HepG2 (cell line): Measurements from ENCODE around the gene NOXA1. TPM values are rescaled to one million over a fixed set of nuclear protein-coding genes. Genes with fewer than 3 reads are reported as not detected.

Experiments used
- AKNA ChIP-seq: sonication (generic); formaldehyde crosslinking; IDR thresholded peaks from 2 replicates; pipeline ENCODE4 v1.4.0; 2020; ENCODE audit warnings: missing genetic modification reagents, borderline replicate concordance
- CBX2 ChIP-seq, 2 experiments: fragments of 200-600 bp in 1 of 2; sonication (generic); formaldehyde crosslinking in 1 of 2; IDR thresholded peaks; 2 replicates each; pipeline versions ENCODE4 v1.7.0 to v1.8.1; 2018 to 2022; ENCODE audit warnings: low read depth in 2 of 2, low read length in 1 of 2, mild to moderate bottlenecking in 1 of 2, missing genetic modification reagents in 1 of 2
- SMAD1 ChIP-seq: sonication (generic); formaldehyde crosslinking; IDR thresholded peaks from 2 replicates; pipeline ENCODE4 v1.4.0; 2020; ENCODE audit warnings: missing genetic modification reagents, low read depth, mild to moderate bottlenecking, borderline replicate concordance
- ZNF10 ChIP-seq: sonication (generic); formaldehyde crosslinking; IDR thresholded peaks from 2 replicates; pipeline ENCODE4 v1.4.0; 2020; ENCODE audit warnings: mild to moderate bottlenecking, low read depth, missing genetic modification reagents, borderline replicate concordance
- ZNF12 ChIP-seq: sonication (generic); formaldehyde crosslinking; IDR thresholded peaks from 2 replicates; pipeline ENCODE4 v1.5.0; 2020; ENCODE audit warnings: missing genetic modification reagents
- ZNF230 ChIP-seq: sonication (generic); formaldehyde crosslinking; IDR thresholded peaks from 2 replicates; pipeline ENCODE4 v1.4.0; 2020; ENCODE audit warnings: mild to moderate bottlenecking, missing genetic modification reagents
- ZNF589 ChIP-seq: sonication (generic); formaldehyde crosslinking; conservative IDR thresholded peaks from 2 replicates; pipeline ENCODE4 v1.8.0; 2022; ENCODE audit warnings: mild to moderate bottlenecking, moderate library complexity, missing genetic modification reagents
- ZNF740 ChIP-seq: sonication (generic); formaldehyde crosslinking; IDR thresholded peaks from 2 replicates; pipeline ENCODE4 v1.4.0; 2020; ENCODE audit warnings: missing genetic modification reagents
- polyA plus RNA-seq, 8 experiments: library from polyadenylated mRNA; depleted of rRNA in 3 of 8; stranded (reverse) in 7 of 8; unstranded in 1 of 8; fragments of >200 nt; fragmentation: Illumina TruSeq in 4 of 8; extraction: Trizol in 4 of 8; gene quantifications; 2 replicates each; pipeline versions ENCODE4 v1.2.1 to v1.2.3, GENCODE V29; 2011 to 2016; ENCODE audit warnings: low read depth in 4 of 8, missing spikeins in 1 of 8, mixed read lengths in 1 of 8; ENCODE audit not compliant: insufficient read depth in 1 of 8
- total RNA-seq, 5 experiments: library from RNA; depleted of rRNA; stranded (reverse); fragments of >200 nt; fragmentation: Illumina TruSeq; extraction: Trizol; gene quantifications; 2 replicates each; pipeline ENCODE4 v1.2.3, GENCODE V29; 2016; ENCODE audit warnings: low read depth in 1 of 5
- TF ChIP-seq, protein P1 (sequence below): sonication (generic); formaldehyde crosslinking; IDR thresholded peaks from 2 replicates; pipeline ENCODE4 v1.5.0; 2020; ENCODE audit warnings: mild to moderate bottlenecking, missing genetic modification reagents
- TF ChIP-seq, protein P2 (sequence below): sonication (generic); formaldehyde crosslinking; IDR thresholded peaks from 2 replicates; pipeline ENCODE4 v1.4.0; 2020; ENCODE audit warnings: missing genetic modification reagents
- TF ChIP-seq, protein P3 (sequence below): sonication (generic); formaldehyde crosslinking; conservative IDR thresholded peaks from 2 replicates; pipeline ENCODE4 v1.8.0; 2022; ENCODE audit warnings: missing genetic modification reagents
- TF ChIP-seq, protein P4 (sequence below): sonication (generic); formaldehyde crosslinking; IDR thresholded peaks from 2 replicates; pipeline ENCODE4 v1.4.0; 2020; ENCODE audit warnings: missing genetic modification reagents, borderline replicate concordance

NOXA1 gene
- total and polyA plus RNA-seq, 2 of the 13 experiments (the other 11 are each of a cell fraction or from before 2014, with no cell fraction given) = 0.78 to 1.2 TPM

DNA sequence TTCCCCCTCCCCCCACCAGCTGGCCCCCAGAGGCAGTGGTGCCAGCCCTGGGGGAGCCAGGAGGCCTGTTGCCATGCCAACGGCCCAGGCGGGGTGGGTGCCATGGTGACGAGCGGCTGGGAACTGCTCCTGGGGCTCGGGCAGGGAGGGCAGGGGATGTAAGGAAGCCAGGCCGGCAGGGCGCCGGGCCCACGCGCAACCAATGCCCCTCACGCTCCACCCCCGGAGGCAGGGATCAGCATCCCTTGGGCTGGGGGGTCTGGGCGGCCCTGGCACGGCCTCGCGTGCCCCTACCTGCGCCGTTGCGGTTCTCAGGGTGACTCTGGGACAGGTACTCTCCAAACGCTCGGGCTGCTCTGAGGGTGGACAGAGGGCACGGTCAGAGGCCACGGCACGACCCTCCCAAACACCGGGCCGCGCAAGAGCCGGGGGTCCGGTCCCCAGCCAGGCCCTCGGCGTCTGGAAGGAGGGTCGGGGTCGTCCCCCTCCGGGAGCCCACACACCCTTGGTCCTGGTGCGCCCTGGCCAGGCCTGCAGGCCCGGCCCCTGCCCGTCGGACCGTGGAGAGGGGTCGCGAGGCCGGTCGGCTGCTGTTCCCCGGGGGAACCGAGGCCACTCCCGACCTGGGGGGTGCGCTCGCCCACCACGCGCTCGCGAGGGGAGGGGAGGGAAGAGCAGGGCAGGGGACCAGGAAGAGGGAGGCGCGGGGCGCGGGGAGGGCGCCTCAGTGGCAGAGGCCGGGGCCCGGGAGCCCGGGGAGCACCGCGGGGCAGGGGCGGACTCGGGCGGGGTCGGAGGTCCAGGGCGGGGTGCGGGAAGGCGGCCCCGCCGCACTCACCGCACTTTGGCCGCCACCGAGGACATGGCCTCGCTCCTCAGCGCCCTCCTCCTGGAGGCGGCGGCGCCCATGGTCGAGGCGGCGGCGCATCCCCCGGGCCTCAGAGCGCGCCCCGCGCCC lies 35.3 kb downstream of the NOXA1 start (continued):
- TF ChIP-seq ZNF589 (CRISPR knock-in tag) = no peak
- TF ChIP-seq, protein P1, sequence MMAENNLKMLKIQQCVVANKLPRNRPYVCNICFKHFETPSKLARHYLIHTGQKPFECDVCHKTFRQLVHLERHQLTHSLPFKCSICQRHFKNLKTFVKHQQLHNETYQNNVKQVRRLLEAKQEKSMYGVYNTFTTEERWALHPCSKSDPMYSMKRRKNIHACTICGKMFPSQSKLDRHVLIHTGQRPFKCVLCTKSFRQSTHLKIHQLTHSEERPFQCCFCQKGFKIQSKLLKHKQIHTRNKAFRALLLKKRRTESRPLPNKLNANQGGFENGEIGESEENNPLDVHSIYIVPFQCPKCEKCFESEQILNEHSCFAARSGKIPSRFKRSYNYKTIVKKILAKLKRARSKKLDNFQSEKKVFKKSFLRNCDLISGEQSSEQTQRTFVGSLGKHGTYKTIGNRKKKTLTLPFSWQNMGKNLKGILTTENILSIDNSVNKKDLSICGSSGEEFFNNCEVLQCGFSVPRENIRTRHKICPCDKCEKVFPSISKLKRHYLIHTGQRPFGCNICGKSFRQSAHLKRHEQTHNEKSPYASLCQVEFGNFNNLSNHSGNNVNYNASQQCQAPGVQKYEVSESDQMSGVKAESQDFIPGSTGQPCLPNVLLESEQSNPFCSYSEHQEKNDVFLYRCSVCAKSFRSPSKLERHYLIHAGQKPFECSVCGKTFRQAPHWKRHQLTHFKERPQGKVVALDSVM = no peak
- TF ChIP-seq AKNA (CRISPR knock-in tag) = no peak
- no peak for TF ChIP-seq ZNF12 (CRISPR knock-in tag)
- no peak for TF ChIP-seq CBX2 (IDR thresholded peaks at IDR 0.05; ENCODE audit: low read depth, low read length)
- no peak for TF ChIP-seq CBX2 (CRISPR knock-in tag; IDR thresholded peaks at IDR 0.05; ENCODE audit: low read depth)
- TF ChIP-seq, protein P2, sequence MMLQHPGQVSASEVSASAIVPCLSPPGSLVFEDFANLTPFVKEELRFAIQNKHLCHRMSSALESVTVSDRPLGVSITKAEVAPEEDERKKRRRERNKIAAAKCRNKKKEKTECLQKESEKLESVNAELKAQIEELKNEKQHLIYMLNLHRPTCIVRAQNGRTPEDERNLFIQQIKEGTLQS (CRISPR knock-in tag) = no peak
- TF ChIP-seq ZNF740 (CRISPR knock-in tag) = peak; percentile 42; the same call in 1 of the 2 replicates
- no peak for TF ChIP-seq ZNF10 (CRISPR knock-in tag)
- TF ChIP-seq SMAD1 = no peak
- TF ChIP-seq ZNF230 (CRISPR knock-in tag) = no peak
- TF ChIP-seq, protein P3, sequence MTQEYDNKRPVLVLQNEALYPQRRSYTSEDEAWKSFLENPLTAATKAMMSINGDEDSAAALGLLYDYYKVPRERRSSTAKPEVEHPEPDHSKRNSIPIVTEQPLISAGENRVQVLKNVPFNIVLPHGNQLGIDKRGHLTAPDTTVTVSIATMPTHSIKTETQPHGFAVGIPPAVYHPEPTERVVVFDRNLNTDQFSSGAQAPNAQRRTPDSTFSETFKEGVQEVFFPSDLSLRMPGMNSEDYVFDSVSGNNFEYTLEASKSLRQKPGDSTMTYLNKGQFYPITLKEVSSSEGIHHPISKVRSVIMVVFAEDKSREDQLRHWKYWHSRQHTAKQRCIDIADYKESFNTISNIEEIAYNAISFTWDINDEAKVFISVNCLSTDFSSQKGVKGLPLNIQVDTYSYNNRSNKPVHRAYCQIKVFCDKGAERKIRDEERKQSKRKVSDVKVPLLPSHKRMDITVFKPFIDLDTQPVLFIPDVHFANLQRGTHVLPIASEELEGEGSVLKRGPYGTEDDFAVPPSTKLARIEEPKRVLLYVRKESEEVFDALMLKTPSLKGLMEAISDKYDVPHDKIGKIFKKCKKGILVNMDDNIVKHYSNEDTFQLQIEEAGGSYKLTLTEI (CRISPR knock-in tag) = no peak
- TF ChIP-seq, protein P4, sequence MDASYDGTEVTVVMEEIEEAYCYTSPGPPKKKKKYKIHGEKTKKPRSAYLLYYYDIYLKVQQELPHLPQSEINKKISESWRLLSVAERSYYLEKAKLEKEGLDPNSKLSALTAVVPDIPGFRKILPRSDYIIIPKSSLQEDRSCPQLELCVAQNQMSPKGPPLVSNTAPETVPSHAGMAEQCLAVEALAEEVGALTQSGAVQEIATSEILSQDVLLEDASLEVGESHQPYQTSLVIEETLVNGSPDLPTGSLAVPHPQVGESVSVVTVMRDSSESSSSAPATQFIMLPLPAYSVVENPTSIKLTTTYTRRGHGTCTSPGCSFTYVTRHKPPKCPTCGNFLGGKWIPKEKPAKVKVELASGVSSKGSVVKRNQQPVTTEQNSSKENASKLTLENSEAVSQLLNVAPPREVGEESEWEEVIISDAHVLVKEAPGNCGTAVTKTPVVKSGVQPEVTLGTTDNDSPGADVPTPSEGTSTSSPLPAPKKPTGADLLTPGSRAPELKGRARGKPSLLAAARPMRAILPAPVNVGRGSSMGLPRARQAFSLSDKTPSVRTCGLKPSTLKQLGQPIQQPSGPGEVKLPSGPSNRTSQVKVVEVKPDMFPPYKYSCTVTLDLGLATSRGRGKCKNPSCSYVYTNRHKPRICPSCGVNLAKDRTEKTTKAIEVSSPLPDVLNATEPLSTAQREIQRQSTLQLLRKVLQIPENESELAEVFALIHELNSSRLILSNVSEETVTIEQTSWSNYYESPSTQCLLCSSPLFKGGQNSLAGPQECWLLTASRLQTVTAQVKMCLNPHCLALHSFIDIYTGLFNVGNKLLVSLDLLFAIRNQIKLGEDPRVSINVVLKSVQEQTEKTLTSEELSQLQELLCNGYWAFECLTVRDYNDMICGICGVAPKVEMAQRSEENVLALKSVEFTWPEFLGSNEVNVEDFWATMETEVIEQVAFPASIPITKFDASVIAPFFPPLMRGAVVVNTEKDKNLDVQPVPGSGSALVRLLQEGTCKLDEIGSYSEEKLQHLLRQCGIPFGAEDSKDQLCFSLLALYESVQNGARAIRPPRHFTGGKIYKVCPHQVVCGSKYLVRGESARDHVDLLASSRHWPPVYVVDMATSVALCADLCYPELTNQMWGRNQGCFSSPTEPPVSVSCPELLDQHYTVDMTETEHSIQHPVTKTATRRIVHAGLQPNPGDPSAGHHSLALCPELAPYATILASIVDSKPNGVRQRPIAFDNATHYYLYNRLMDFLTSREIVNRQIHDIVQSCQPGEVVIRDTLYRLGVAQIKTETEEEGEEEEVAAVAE (CRISPR knock-in tag) = no peak
